ENCODE measurements around the gene THAP2.

THAP2 gene

GRCh38 chr12:71704920-71705319, 40.8 kb downstream of the THAP2 start:
- no peak for DNase-seq

GRCh38 chr12:71708658-71709057, 44.6 kb downstream of the THAP2 start:
- no peak for DNase-seq

- no peak for DNase-seq
These were observed 46.4 kb downstream of the THAP2 start for GRCh38 chr12:71710276-71711125.

- no peak for DNase-seq
These were observed 54.5 kb downstream of the THAP2 start for GRCh38 chr12:71718611-71719010.

- DNase-seq: no peak
These were observed 55.7 kb downstream of the THAP2 start for GRCh38 chr12:71719647-71720370.

GRCh38 chr12:71721783-71722505, 57.8 kb downstream of the THAP2 start:
- no peak for DNase-seq

GRCh38 chr12:71725011-71725410, 60.9 kb downstream of the THAP2 start:
- DNase-seq: no peak

- no peak for DNase-seq
These were observed 62.4 kb downstream of the THAP2 start for GRCh38 chr12:71726548-71726947.

- no peak for DNase-seq
These were observed 63.9 kb downstream of the THAP2 start for GRCh38 chr12:71727958-71728357.
